NCI-H526 (cell line): Measurements from ENCODE around the gene EPS15.
A peak's percentile ranks its signal among the peaks of the same experiment; 100 is the strongest.

Experiments used
- DNase-seq, 2 experiments: peaks; one replicate each; lab custom pipeline; 2025; lab: John Stamatoyannopoulos, UW

Gene EPS15

GRCh38 chr1:51373898-51374297 lies 145.2 kb downstream of the EPS15 start:
- DNase-seq: no peak

- DNase-seq: no peak
Observed at GRCh38 chr1:51372561-51372960, 146.5 kb downstream of the EPS15 start.

GRCh38 chr1:51369171-51369570 lies 149.9 kb downstream of the EPS15 start:
- DNase-seq: no peak

- no peak for DNase-seq
Observed at GRCh38 chr1:51365774-51366173, 153.3 kb downstream of the EPS15 start.

- DNase-seq: no peak
Observed at GRCh38 chr1:51359879-51360278, 159.2 kb downstream of the EPS15 start.

- DNase-seq: no peak
Observed at GRCh38 chr1:51355382-51355781, 163.7 kb downstream of the EPS15 start.

- DNase-seq: no peak
Observed at GRCh38 chr1:51354416-51354815, 164.7 kb downstream of the EPS15 start.

GRCh38 chr1:51351907-51352306 lies 167.2 kb downstream of the EPS15 start:
- no peak for DNase-seq

GRCh38 chr1:51349862-51350261 lies 169.2 kb downstream of the EPS15 start:
- DNase-seq: no peak

- DNase-seq: no peak
Observed at GRCh38 chr1:51348147-51348527, 170.9 kb downstream of the EPS15 start.

GRCh38 chr1:51347398-51348146 lies 171.5 kb downstream of the EPS15 start:
- DNase-seq: no peak

GRCh38 chr1:51346086-51346942 lies 172.8 kb downstream of the EPS15 start:
- no peak for DNase-seq

GRCh38 chr1:51345300-51345687 lies 173.8 kb downstream of the EPS15 start:
- DNase-seq: no peak

GRCh38 chr1:51344602-51345299 lies 174.3 kb downstream of the EPS15 start:
- peak in 1 of 2 experiments; percentile 37 for DNase-seq

GRCh38 chr1:51344276-51344601 lies 174.8 kb downstream of the EPS15 start:
- DNase-seq: no peak

GRCh38 chr1:51343624-51344023 lies 175.4 kb downstream of the EPS15 start:
- DNase-seq: no peak

GRCh38 chr1:51342591-51343206 lies 176.4 kb downstream of the EPS15 start:
- no peak for DNase-seq

GRCh38 chr1:51341876-51342496 lies 177.1 kb downstream of the EPS15 start:
- DNase-seq: peak in 1 of 2 experiments; percentile 23

- DNase-seq: no peak
Observed at GRCh38 chr1:51340380-51340779, 178.7 kb downstream of the EPS15 start.

- DNase-seq: no peak
Observed at GRCh38 chr1:51336711-51337110, 182.4 kb downstream of the EPS15 start.

GRCh38 chr1:51336004-51336403 lies 183.1 kb downstream of the EPS15 start:
- DNase-seq: peak in 1 of 2 experiments; percentile 24
